GM12878 (cell line): ENCODE results near the gene WDFY4. TPM values are rescaled to one million over a fixed set of nuclear protein-coding genes. Genes with fewer than 3 reads are reported as not detected.

Experiments
- ATAC-seq: fragments of 200-7000 bp; cut with Tn5 transposase; 3 replicates; pipeline ENCODE4 v1.9.1; 2020; ENCODE audit warnings: mild to moderate bottlenecking, moderate library complexity
- BruUV-seq: library from RNA; stranded (reverse); fragments of 400-500 nt; replicated peaks from 2 replicates; lab custom pipeline; 2021; lab: Mats Ljungman, UMichigan
- CTCF ChIA-PET: fragments of 300-600 bp; sonication (Branson Sonifier 250); formaldehyde crosslinking; extraction: SDS; loops from one replicate; lab custom pipeline; 2021; ENCODE audit warnings: inconsistent platforms; lab: Yijun Ruan, JAX
- POLR2A ChIA-PET: fragments of 350-600 bp; formaldehyde crosslinking; extraction: SDS; loops from one replicate; lab custom pipeline; 2021; ENCODE audit warnings: inconsistent platforms; lab: Charles Lee
- RAD21 ChIA-PET: fragments of 300-600 bp; sonication (Branson Sonifier 250); formaldehyde crosslinking; loops from one replicate; lab custom pipeline; 2023; ENCODE audit warnings: antibody characterized with exemption; ENCODE audit not compliant: unreplicated experiment; lab: Charles Lee
- SMC1A ChIA-PET: fragments of 300-600 bp; sonication (Branson Sonifier 250); formaldehyde crosslinking; loops from one replicate; lab custom pipeline; 2023; ENCODE audit not compliant: unreplicated experiment, uncharacterized antibody; lab: Charles Lee
- DNase-seq: peaks from one replicate; pipeline ENCODE4 v3.0.0-alpha.2; 2011; ENCODE audit warnings: low read depth, low spot score
- FAIRE-seq: peaks from 3 replicates; lab custom pipeline; 2011; peaks lifted over from hg19 to GRCh38; lab: Jason Lieb, UNC
- H2AFZ ChIP-seq: 2 replicates; pipeline ENCODE4 v1.6.0; 2011; ENCODE audit warnings: low read depth, low read length, control low read depth; ENCODE audit not compliant: control insufficient read depth
- H3K27ac ChIP-seq: 2 replicates; pipeline ENCODE4 v1.5.1; 2011; ENCODE audit warnings: control low read depth; ENCODE audit not compliant: control insufficient read depth, insufficient read depth
- H3K27me3 ChIP-seq, 2 experiments: replicated peaks in 1 of 2; 2 replicates each; pipeline versions ENCODE4 v1.6.0 to v1.6.1; 2011; ENCODE audit warnings: low read length in 1 of 2; ENCODE audit not compliant: control insufficient read depth in 2 of 2, insufficient read depth in 2 of 2
- H3K36me3 ChIP-seq, 2 experiments: 2 replicates each; pipeline ENCODE4 v1.5.1; 2011; ENCODE audit warnings: low read length in 1 of 2; ENCODE audit not compliant: control insufficient read depth in 2 of 2, insufficient read depth in 2 of 2
- H3K4me1 ChIP-seq: 2 replicates; pipeline ENCODE4 v1.6.1; 2011; ENCODE audit warnings: mild to moderate bottlenecking, low read length, moderate library complexity, mixed read lengths; ENCODE audit not compliant: control insufficient read depth, insufficient read depth
- H3K4me2 ChIP-seq: 2 replicates; pipeline ENCODE4 v1.6.0; 2011; ENCODE audit warnings: control low read depth; ENCODE audit not compliant: control insufficient read depth, insufficient read depth
- H3K4me3 ChIP-seq: fragments of 200-600 bp; sonication (generic); 2 replicates; pipeline ENCODE4 v1.5.1; 2016
- H3K79me2 ChIP-seq: 2 replicates; pipeline ENCODE4 v1.6.0; 2011; ENCODE audit warnings: low read length; ENCODE audit not compliant: control insufficient read depth, insufficient read depth
- H3K9ac ChIP-seq: 2 replicates; pipeline ENCODE4 v1.8.0; 2011; ENCODE audit warnings: low read length, control low read depth, mixed read lengths; ENCODE audit not compliant: control insufficient read depth, insufficient read depth
- H3K9me3 ChIP-seq: replicated peaks from 3 replicates; pipeline ENCODE4 v1.5.1; 2011; ENCODE audit warnings: mild to moderate bottlenecking, low read length; ENCODE audit not compliant: control insufficient read depth, insufficient read depth
- H4K20me1 ChIP-seq: 2 replicates; pipeline ENCODE4 v1.6.0; 2011; ENCODE audit not compliant: control insufficient read depth, insufficient read depth
- ASH2L ChIP-seq: fragments of 300-600, 200-600 bp; sonication (generic); IDR thresholded peaks from 2 replicates; pipeline ENCODE4 v1.6.1; 2017; ENCODE audit warnings: low read depth, mild to moderate bottlenecking, borderline replicate concordance
- FOXK2 ChIP-seq: fragments of 450-650 bp; IDR thresholded peaks from 2 replicates; pipeline ENCODE4 v1.6.1; 2017; ENCODE audit warnings: mild to moderate bottlenecking, moderate library complexity
- LARP7 ChIP-seq: fragments of 450-650 bp; IDR thresholded peaks from 2 replicates; pipeline ENCODE4 v1.6.1; 2017; ENCODE audit warnings: mild to moderate bottlenecking
- PAX8 ChIP-seq: fragments of 450-650 bp; IDR thresholded peaks from 2 replicates; pipeline ENCODE4 v1.6.1; 2017; ENCODE audit warnings: mild to moderate bottlenecking, moderate library complexity
- RFX5 ChIP-seq: IDR thresholded peaks from 2 replicates; pipeline ENCODE4 v1.6.1; 2011; ENCODE audit warnings: low read depth, low read length, improper control_type of control experiment
- SMAD1 ChIP-seq: fragments of 450-650 bp; IDR thresholded peaks from 2 replicates; pipeline ENCODE4 v1.6.1; 2018; ENCODE audit warnings: mild to moderate bottlenecking, low read depth; ENCODE audit not compliant: partially characterized antibody
- SMAD5 ChIP-seq: IDR thresholded peaks from 2 replicates; pipeline ENCODE4 v1.6.1; 2016; ENCODE audit warnings: antibody characterized with exemption, low read depth
- STAT1 ChIP-seq: fragments of 450-650 bp; conservative IDR thresholded peaks from 2 replicates; pipeline ENCODE4 v1.6.1; 2014; ENCODE audit warnings: antibody characterized with exemption, mild to moderate bottlenecking
- ZNF384 ChIP-seq: IDR thresholded peaks from 2 replicates; pipeline ENCODE4 v1.6.1; 2012; ENCODE audit warnings: low read depth, mild to moderate bottlenecking, low read length, improper control_type of control experiment, borderline replicate concordance
- ZZZ3 ChIP-seq: IDR thresholded peaks from 2 replicates; pipeline ENCODE4 v1.6.1; 2011; ENCODE audit warnings: low read depth; ENCODE audit not compliant: control insufficient read depth, insufficient read length
- WGBS: methylation state at CpG from one replicate; pipeline ENCODE4 v1.1.6; 2016; ENCODE audit warnings: low lambda C conversion rate; ENCODE audit not compliant: insufficient replicate concordance, insufficient coverage; ENCODE audit errors: missing lambda C conversion rate; 5-methylcytosine and 5-hydroxymethylcytosine counted together
- in situ Hi-C: fragments of 300-500 bp; cut with MboI; formaldehyde crosslinking; loops from 9 replicates; pipeline ENCODE4 v1.14.3; 2018; ENCODE audit warnings: mixed read lengths
- intact Hi-C: fragments of 100-400 bp; cut with micrococcal nuclease; formaldehyde crosslinking; loops from one replicate; pipeline ENCODE4 v1.14.2; 2022; ENCODE audit not compliant: unreplicated experiment
- polyA plus RNA-seq, 11 experiments: library from polyadenylated mRNA; depleted of rRNA in 4 of 11; unstranded in 6 of 11; stranded (reverse) in 5 of 11; fragments of >200 nt; fragmentation: Nextera tagmentation in 4 of 11; fragmentation: Illumina TruSeq in 1 of 11; extraction: Ambion mirVana in 4 of 11; extraction: Trizol in 1 of 11; gene quantifications; 1 replicate in 1 of 11; 2 replicates in 10 of 11; pipeline versions ENCODE4 v1.2.1 to v1.2.3, GENCODE V29; 2011 to 2016; ENCODE audit warnings: inconsistent platforms in 2 of 11, missing spikeins in 2 of 11, low read depth in 1 of 11
- total RNA-seq, 4 experiments: library from RNA; depleted of rRNA in 3 of 4; stranded (reverse); fragments of >200 nt in 3 of 4; fragmentation: Illumina TruSeq in 1 of 4; extraction: Trizol in 1 of 4; gene quantifications; 2 replicates each; pipeline versions ENCODE4 v1.2.1 to v1.2.3, GENCODE V29; 2013 to 2021
- TF ChIP-seq, protein P1 (sequence below): IDR thresholded peaks from 2 replicates; pipeline ENCODE4 v1.6.1; 2012; ENCODE audit warnings: low read depth, low read length, improper control_type of control experiment
- TF ChIP-seq, protein P2 (sequence below): fragments of 450-650 bp; formaldehyde crosslinking; IDR thresholded peaks from 2 replicates; pipeline ENCODE4 v1.4.0; 2022; ENCODE audit warnings: mild to moderate bottlenecking, moderate library complexity
- TF ChIP-seq, protein P3 (sequence below): IDR thresholded peaks from 2 replicates; pipeline ENCODE4 v1.6.1; 2012; ENCODE audit warnings: low read depth, low read length, improper control_type of control experiment

WDFY4 gene
- total and polyA plus RNA-seq, 10 of the 15 experiments (the other 5 are each of a cell fraction or from before 2014, with no cell fraction given) = 13.5 to 132 (median 47.3) TPM

DNA sequence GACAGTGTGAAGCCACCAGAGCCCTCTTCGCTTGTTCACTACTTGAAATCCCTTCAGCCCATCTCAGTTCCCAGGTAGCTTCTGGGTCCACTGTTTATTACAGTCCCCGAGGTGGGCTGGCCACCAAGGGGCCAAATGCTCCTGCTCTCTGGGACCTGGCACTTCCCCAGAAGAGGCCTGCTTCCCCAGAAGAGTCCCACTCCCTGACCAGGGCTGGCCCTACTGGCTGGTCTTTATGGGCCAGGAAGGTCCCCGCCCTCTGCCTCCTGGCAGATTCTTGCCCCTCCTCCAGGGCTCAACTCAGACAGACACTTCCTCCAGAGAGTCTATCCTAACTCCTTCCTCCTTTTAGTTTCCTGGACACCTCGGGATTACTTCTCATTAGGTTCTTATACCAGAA, 325.6 kb downstream of the WDFY4 start:
- H3K36me3 ChIP-seq = no peaks in the 10 kb centered on the region
- no peaks in the 10 kb centered on the region for H4K20me1 ChIP-seq
- ChIA-PET CTCF (no interaction called here), POLR2A (no interaction called here), SMC1A (interaction anchor here (0.7 kb wide), 1 partner anchor 208 kb away, joined by 3 read pairs; no protein-coding TSS in a partner anchor), RAD21 (interaction anchor here (1.0 kb wide), 1 partner anchor 71 kb away, joined by 3 read pairs; no protein-coding TSS in a partner anchor)
- no peaks in the 10 kb centered on the region for H3K9me3 ChIP-seq
- no peak overlapping the region for H3K4me2 ChIP-seq
- no peaks in the 10 kb centered on the region for H3K79me2 ChIP-seq
- 11% methylated on average over 4 of the region's 4 CpGs for WGBS
- no peak for TF ChIP-seq PAX8
- no peak for TF ChIP-seq ZZZ3
- TF ChIP-seq, protein P1, sequence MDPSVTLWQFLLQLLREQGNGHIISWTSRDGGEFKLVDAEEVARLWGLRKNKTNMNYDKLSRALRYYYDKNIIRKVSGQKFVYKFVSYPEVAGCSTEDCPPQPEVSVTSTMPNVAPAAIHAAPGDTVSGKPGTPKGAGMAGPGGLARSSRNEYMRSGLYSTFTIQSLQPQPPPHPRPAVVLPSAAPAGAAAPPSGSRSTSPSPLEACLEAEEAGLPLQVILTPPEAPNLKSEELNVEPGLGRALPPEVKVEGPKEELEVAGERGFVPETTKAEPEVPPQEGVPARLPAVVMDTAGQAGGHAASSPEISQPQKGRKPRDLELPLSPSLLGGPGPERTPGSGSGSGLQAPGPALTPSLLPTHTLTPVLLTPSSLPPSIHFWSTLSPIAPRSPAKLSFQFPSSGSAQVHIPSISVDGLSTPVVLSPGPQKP = no peak
- TF ChIP-seq, protein P2, sequence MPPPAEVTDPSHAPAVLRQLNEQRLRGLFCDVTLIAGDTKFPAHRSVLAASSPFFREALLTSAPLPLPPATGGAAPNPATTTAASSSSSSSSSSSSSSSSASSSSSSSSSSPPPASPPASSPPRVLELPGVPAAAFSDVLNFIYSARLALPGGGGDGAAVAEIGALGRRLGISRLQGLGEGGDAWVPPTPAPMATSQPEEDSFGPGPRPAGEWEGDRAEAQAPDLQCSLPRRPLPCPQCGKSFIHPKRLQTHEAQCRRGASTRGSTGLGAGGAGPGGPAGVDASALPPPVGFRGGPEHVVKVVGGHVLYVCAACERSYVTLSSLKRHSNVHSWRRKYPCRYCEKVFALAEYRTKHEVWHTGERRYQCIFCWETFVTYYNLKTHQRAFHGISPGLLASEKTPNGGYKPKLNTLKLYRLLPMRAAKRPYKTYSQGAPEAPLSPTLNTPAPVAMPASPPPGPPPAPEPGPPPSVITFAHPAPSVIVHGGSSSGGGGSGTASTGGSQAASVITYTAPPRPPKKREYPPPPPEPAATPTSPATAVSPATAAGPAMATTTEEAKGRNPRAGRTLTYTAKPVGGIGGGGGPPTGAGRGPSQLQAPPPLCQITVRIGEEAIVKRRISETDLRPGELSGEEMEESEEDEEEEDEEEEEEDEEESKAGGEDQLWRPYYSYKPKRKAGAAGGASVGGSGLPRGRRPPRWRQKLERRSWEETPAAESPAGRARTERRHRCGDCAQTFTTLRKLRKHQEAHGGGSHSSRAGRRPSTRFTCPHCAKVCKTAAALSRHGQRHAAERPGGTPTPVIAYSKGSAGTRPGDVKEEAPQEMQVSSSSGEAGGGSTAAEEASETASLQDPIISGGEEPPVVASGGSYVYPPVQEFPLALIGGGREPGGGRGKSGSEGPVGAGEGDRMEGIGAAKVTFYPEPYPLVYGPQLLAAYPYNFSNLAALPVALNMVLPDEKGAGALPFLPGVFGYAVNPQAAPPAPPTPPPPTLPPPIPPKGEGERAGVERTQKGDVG (CRISPR knock-in tag) = no peak
- TF ChIP-seq ASH2L = no peak
- no peak for TF ChIP-seq FOXK2
- TF ChIP-seq, protein P3, sequence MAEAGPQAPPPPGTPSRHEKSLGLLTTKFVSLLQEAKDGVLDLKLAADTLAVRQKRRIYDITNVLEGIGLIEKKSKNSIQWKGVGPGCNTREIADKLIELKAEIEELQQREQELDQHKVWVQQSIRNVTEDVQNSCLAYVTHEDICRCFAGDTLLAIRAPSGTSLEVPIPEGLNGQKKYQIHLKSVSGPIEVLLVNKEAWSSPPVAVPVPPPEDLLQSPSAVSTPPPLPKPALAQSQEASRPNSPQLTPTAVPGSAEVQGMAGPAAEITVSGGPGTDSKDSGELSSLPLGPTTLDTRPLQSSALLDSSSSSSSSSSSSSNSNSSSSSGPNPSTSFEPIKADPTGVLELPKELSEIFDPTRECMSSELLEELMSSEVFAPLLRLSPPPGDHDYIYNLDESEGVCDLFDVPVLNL = no peak
- TF ChIP-seq SMAD1 = no peak
- no peak for TF ChIP-seq SMAD5
- TF ChIP-seq STAT1 = no peak
- TF ChIP-seq LARP7 = no peak
- TF ChIP-seq RFX5 = no peak
- no peak for TF ChIP-seq ZNF384
- ATAC-seq (no peak), FAIRE-seq (no peak), DNase-seq (no peak)
- intact Hi-C loops (no loop called here), in situ Hi-C loops (no loop called here)
- no peak overlapping the region for H3K4me3 ChIP-seq
- H3K4me1 ChIP-seq = no peaks in the 10 kb centered on the region
- H3K27ac ChIP-seq = no peak overlapping the region
- BruUV-seq = no TSS peak
- H2AFZ ChIP-seq = no peak overlapping the region
- H3K27me3 ChIP-seq = no peaks in the 10 kb centered on the region
- no peak overlapping the region for H3K9ac ChIP-seq
